Head of caudate nucleus (tissue), 42 donors: ENCODE data around the gene AATK.

Experiments
- DNase-seq, 42 donors: peaks; one replicate each; pipeline versions ENCODE4 v3.0.0 to v3.0.0-alpha.2; 2020 to 2021; ENCODE audit warnings: mixed read lengths in 7 of 42
- intact Hi-C: fragments of 100-400 bp; cut with DNase I; formaldehyde crosslinking; loops from one replicate; pipeline ENCODE4 v1.15.0; 2022

AATK gene

GRCh38 chr17:81166033-81166492, at the start of gene AATK:
TSS of gene AATK (minus strand) at chr17:81166221. CDS start at chr17:81165992, 229 bp downstream.
- peak in 20 of 42 donors; percentile 26 to 64 (median 46) for DNase-seq
- intact Hi-C loops, result no loop called here

DNA sequence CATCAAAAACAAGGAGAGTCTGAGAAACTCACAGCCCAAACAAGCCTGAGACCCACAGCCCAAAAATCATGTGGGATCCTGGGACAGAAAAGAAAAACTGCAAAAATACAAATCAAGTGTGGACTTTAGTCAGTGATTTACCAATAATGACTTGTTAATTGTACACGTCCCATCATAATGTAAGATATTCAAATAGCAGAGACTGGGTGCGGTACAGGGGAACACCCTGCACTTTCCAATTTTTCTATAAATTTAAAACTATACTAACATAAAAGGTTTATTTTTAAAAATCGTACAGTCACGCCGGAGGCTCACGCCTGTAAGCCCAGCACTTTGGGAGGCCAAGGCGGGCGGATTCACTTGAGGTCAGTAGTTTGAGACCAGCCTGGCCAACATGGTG, 48.0 kb upstream of the AATK start:
- intact Hi-C loops, result no loop called here
- no peak for DNase-seq

DNA sequence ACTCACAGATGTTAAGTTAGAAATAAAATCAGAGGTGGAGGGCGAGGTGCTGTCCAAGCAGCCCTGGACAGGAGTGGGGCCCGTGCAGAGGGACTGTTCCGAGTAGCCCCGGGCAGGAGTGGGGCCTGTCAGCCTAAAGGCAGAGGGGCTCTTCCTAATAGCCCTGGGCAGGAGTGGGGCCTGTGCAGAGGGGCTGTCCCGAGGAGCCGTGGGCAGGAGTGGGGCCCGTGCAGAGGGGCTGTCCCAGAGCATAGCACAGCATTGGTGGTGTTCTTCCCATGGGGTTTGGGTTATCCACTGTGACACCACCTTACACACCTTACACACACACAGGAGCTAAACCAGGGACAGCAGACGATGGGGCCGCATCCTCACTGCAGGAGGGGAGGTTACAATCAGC, 46.3 kb upstream of the AATK start:
- intact Hi-C loops, result no loop called here

GRCh38 chr17:81210868-81211267, 44.8 kb upstream of the AATK start:
- DNase-seq, result no peak
- intact Hi-C loops, result no loop called here

More for the DNA sequence above, 46.3 kb upstream of the AATK start:
- no peak for DNase-seq

GRCh38 chr17:81210466-81210865, 44.4 kb upstream of the AATK start:
- DNase-seq, result no peak
- intact Hi-C loops, result no loop called here

DNA sequence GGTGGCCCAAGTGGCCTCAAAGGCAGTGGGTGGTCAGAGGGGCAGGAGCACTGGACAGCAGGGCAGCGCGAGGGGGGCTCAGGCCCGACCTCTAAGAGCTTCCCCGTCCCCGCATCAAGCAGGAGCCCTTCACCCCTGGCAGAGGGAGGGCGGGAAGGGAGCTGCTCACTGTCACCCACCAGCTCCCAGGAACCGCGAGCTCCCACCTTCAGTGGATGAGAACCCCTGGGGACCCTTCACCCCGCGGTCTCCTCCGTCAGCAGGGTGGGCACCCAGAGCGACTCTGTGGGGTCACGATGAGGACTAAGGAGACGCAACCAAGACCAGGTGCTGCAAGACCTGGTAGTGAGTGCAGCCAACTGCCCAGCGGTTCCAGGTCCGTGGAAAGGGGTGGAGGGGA, 43.1 kb upstream of the AATK start:
- intact Hi-C loops, result loop anchor here (10.0 kb wide), 1 partner anchor 64 kb away; no protein-coding TSS in a partner anchor
- no peak for DNase-seq

DNA sequence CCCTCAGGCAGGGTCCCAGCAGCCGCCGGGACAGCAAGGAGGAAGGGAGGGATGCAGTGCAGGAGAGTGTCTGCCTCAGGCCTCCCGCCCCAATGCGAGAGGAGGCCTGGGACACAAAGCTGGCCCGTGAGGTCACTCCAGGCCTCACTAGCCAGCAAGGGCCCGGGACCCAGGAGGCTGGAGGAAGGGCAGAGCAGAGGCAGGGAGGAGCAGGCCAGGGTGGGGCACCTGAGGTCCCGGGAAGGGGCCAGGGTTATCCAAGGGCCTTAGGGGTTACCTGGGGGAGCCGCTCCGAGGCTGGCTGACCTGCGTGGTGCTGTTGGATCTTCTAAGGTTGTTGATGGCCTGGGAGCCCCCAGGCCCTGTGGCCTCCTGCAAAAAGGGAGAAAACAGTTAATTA, 42.6 kb upstream of the AATK start:
- intact Hi-C loops, result loop anchor here (10.0 kb wide), 1 partner anchor 64 kb away; no protein-coding TSS in a partner anchor
- DNase-seq, result no peak

DNA sequence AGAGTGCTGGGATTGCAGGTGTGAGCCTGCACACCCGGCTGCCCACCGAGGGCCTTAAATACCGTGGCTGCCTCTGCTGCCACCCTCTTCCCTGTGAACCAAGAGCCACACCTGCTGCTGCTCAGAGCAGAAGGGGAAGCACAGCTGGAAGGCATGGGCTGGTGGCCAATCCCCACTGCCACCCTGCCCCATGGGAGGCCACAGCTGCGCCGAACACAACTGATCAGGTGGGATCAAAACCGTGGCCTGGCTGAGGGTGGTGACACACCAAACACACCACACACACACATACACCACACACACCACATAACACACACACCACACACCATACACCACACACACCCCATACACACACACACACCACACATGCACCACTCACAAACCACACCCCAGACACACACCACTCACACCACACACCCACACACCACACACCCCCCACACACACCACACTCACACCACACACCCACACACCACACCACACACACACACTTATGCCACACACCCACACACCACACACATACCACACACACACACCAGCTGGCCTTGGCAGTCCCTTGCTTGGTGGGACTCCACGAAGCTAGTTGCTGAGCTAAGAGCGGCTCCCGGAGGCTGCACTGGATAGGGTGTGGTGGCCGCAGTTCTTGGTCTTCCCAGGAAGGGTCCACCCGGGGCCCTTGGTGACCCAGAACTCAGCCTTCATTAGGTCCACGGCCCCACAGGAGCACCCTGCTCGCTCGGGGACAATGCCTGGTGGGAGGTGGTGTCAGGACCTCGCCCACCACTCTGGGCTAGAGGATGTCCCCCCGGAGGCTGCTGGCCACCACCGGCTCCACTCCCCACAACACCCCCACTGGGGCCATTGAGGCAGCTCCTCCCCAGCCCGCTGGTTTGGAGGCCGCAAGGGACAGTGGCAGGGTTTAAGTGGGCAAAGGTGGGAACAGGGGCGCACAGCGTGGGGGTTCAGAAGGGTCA, 41.9 kb upstream of the AATK start:
- intact Hi-C loops, result loop anchor here (10.0 kb wide), 1 partner anchor 63 kb away; no protein-coding TSS in a partner anchor
- DNase-seq, result no peak

DNA sequence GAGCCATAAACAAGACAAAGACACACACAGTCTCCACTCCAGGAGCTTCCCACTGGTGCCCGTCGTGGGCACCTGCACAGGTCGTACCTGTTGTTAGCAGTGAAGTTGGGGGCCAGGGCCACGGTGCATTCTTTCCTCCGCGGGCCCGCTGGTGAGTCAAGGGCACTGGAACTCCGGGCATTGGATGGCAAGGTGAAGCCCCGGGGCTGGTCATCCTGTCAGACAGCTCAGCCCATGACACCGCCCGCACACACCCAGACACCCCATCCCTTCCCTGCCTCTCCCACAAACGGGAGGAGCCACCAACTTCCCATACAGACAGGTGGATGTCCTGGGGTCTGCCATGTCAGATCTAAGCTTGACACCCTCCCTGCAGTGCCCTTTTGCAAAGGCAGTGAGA, 40.6 kb upstream of the AATK start:
- intact Hi-C loops, result loop anchor here (10.0 kb wide), 1 partner anchor 62 kb away; no protein-coding TSS in a partner anchor
- DNase-seq, result no peak

DNA sequence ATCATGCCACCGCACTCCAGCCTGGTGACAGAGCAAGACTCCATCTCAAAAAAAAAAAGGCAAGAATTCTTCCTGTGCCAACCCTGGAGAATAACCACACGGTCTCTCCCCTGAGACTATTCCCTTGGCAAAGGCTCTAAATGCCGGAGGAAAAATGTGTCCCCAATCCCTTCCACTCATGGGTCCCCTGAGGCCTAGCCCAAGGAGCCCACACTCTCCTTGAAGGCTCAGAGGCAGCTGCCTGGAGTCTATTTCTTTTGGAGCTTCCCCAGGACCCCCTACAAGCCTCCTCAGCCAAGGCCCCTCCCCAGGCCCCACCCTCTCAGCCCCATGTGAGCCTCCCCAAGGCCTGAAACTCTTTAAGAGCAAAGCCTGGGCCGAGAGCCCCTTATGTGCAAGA, 40.1 kb upstream of the AATK start:
- intact Hi-C loops, result loop anchor here (10.0 kb wide), 1 partner anchor 61 kb away; no protein-coding TSS in a partner anchor
- DNase-seq, result no peak

- intact Hi-C loops, result loop anchor here (10.0 kb wide), 1 partner anchor 60 kb away; no protein-coding TSS in a partner anchor
Measured at GRCh38 chr17:81204578-81204977, 38.6 kb upstream of the AATK start.

DNA sequence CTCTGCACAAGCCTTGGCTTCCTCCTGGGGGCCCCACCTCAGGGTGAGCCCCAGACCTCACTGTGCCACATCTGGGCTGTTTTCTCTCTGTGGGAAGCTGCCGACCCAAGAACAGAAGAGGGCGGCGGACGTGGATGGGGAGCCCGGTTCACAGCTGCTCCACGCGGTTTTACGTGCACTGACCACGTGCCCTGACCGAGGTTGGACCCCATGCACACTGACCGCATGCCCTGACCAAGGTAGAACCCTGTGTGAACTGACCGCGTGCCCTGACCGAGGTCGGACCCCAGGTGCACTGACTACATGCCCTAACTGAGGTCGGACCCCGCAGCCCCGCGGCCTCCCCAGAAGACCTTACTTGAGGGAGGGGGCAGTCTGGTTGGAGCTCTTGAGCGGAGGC, 37.1 kb upstream of the AATK start:
- DNase-seq, result no peak
- intact Hi-C loops, result loop anchor here (10.0 kb wide), 1 partner anchor 58 kb away; no protein-coding TSS in a partner anchor

More at GRCh38 chr17:81204578-81204977, 38.6 kb upstream of the AATK start:
- DNase-seq, result no peak

GRCh38 chr17:81202318-81202717, 36.3 kb upstream of the AATK start:
- DNase-seq, result no peak
- intact Hi-C loops, result loop anchor here (10.0 kb wide), 1 partner anchor 58 kb away; no protein-coding TSS in a partner anchor

DNA sequence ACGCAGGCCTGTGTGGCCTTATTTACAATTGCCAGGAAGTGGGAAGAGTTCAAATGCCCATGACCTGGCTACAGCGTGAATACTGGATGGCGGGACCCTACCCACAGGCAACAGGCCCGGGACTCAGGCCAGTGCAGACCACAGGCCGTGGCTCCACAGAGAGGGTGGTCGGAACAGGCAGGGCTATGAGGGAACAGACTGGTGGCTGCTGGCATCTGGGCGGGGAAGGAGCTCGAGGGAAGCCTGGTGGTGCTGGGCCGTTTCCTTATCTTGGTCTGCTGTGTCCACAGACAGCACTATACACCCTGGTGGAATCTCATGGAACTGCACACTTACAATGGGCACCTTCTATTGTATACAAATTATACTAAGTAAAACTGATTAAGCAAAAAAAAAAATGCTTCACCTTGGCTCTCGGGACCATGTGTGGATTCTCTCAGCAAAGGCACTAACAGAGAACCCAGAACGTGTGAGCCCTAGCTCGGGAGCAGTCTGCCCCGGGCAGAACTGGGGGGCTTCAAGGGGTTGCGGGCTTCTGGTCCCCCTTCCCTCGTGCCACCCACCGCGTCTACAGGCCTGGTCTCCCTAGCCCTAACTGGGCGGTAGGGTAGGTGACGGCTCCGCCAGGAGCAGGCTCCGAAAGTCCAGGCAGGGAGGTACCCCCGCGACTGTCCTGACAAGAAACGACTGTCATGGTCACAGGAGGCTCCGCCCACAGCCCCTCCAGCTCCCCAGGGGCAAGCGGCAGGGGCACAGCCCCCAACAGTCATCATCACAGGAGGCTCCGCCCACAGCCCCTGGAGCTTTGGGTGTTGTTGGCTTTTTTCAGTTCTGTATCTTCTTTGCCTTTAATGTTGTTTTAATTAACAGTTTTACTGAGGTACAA, 34.9 kb upstream of the AATK start:
- intact Hi-C loops, result loop anchor here (10.0 kb wide), 1 partner anchor 56 kb away; no protein-coding TSS in a partner anchor
- peak; percentile 15 to 91 (median 69) for DNase-seq

GRCh38 chr17:81200201-81200600, 34.2 kb upstream of the AATK start:
- intact Hi-C loops, result loop anchor here (10.0 kb wide), 1 partner anchor 55 kb away; no protein-coding TSS in a partner anchor
- no peak for DNase-seq

GRCh38 chr17:81199482-81199830, 33.4 kb upstream of the AATK start:
- intact Hi-C loops, result no loop called here
- no peak for DNase-seq

DNA sequence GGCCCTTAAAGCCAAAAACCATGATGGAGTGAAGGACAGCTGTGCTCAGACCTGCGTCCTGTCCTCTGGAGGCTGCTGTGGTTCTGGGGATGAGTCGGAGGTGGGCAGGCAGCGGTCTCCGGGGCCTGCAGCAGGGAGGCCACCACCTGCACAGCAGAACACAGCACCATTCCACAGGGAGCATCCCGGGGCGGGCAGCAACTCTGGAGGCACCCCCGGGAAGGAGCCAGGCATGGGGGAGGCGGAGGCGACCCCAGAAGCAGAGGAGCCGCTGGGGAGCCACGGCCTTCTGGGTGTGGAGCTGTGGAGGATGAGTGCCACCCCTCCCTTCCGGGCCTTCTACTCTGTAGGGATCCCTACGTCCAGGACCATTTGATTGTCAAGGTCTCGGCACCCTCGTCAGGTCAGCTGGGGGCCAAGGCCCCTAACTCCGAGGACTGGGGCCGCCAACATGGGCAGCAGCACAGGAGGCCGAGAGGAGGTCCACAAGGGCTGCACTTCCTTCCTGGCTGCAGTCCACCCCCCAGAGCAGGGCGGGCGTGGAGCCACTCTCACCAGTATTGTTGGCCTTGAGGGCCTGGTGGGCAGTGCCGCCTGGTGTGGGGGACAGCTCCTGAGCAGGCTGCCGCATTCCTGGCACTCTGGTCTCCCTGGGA, 32.9 kb upstream of the AATK start:
- intact Hi-C loops, result no loop called here
- no peak for DNase-seq

- peak in 4 of 42 donors; percentile 5 to 28 (median 18) for DNase-seq
- intact Hi-C loops, result no loop called here
Measured at GRCh38 chr17:81197831-81198490, 31.9 kb upstream of the AATK start.
